ENCODE results near the gene GDF15. TPM values are rescaled to one million over a fixed set of nuclear protein-coding genes. Genes with fewer than 3 reads are reported as not detected.
"Not testable (repeated sequence)": the region's sequence is repeated elsewhere in the genome, so short reads cannot be mapped to it uniquely, and the experiment has no call there.

GDF15 gene, protein sequence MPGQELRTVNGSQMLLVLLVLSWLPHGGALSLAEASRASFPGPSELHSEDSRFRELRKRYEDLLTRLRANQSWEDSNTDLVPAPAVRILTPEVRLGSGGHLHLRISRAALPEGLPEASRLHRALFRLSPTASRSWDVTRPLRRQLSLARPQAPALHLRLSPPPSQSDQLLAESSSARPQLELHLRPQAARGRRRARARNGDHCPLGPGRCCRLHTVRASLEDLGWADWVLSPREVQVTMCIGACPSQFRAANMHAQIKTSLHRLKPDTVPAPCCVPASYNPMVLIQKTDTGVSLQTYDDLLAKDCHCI
- polyA plus RNA-seq (ENCODE audit: insufficient read length), result 0.41 TPM

DNA sequence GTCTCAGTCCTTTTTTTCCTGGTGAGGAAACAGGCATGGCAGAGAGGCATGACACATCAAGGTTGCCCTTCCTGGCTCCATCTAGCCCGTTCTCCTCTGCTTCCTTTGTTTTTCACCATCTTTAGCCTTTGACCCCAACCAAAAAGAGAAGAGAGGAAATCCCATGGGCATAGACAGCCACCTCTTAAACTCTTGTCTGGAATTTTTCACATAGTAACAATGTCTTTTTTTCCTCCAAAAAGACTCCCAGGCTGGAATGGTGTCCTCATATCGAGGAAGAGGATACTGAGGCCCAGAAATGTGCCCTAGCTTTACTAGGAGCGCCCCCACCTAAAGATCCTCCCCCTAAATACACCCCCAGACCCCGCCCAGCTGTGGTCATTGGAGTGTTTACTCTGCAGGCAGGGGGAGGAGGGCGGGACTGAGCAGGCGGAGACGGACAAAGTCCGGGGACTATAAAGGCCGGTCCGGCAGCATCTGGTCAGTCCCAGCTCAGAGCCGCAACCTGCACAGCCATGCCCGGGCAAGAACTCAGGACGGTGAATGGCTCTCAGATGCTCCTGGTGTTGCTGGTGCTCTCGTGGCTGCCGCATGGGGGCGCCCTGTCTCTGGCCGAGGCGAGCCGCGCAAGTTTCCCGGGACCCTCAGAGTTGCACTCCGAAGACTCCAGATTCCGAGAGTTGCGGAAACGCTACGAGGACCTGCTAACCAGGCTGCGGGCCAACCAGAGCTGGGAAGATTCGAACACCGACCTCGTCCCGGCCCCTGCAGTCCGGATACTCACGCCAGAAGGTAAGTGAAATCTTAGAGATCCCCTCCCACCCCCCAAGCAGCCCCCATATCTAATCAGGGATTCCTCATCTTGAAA, at the start of gene GDF15:
Gene GDF15 (plus strand): TSS at position 484 of the 868 bp plus-strand sequence. CDS start 32 bp downstream, at position 516.
- no peak for DNase-seq

- DNase-seq, result no peak
These were observed 47.4 kb upstream of the GDF15 start for GRCh38 chr19:18338541-18338940.

DNA sequence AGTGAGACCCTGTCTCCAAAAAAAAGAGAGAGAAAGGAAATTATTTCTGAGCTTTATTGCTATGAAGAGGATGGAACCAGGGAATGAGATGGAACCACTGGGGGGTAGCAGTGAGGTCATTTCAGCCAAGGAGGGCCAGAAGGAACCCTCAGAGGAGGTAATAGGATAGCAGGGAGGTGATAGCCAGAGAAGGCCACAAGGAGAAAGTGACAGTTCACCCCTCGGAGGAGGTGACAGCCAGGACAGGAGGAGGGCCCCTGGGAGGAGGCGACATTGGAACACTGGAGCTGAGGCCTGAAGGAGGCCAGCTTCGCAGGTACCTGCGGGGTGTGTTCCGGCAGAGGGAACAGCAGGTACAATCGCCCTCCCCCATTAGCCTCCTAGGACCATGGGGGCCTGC, 46.2 kb upstream of the GDF15 start:
- DNase-seq, result no peak

GRCh38 chr19:18340190-18340989, 45.6 kb upstream of the GDF15 start, which contains the start of gene PGPEP1:
Gene PGPEP1, plus strand, starts transcription at chr19:18340598. Its CDS starts 84 bp downstream, at chr19:18340682.
- DNase-seq, result peak; percentile 77

- no peak for DNase-seq
These were observed 44.7 kb upstream of the GDF15 start for GRCh38 chr19:18340990-18341868.

DNA sequence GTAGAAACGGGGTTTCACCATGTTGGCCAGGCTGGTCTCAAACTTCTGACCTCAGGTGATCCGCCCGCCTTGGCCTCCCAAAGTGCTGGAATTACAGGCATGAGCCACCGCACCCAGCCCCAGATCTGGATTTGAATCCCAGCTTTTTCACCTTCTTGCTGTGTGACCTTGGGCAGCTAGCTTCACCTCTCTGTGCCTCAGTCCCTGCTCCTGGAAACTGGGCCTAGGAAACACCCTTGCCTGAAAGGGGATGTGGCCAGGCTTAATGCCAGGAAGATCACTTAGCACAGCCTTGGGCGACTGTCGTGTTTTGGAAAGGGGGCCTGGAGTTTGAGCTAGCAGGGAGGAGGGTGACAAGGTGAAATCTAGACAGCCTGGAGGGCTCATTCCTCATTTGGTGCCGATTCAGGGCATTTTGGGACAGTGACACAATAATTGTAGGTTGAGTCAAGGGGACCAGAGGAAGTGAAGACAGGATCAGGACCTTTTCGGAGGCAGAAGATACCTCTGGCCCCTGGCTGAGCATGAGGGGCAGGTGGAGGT, 43.8 kb upstream of the GDF15 start:
- DNase-seq, result no peak

DNA sequence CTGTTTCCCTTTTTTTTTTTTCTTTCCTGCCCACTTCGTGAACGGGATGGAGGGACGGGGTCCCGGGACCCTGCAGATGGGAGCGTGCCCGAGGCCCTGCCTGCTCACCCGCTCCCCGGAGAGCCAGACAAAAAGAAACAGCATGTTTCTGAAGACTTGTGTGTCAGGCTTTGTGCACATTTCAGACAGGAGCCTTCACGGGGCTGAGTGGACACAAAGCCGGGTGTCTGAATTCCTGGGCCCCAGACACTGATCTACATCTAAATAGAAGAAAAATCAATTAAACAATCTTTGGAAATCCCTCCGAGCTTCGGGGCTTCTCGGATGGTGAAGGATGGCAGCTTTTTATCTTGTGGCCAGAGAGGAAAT, 41.4 kb upstream of the GDF15 start:
- DNase-seq, result no peak

GRCh38 chr19:18345296-18345695, 40.7 kb upstream of the GDF15 start:
- DNase-seq, result no peak

DNA sequence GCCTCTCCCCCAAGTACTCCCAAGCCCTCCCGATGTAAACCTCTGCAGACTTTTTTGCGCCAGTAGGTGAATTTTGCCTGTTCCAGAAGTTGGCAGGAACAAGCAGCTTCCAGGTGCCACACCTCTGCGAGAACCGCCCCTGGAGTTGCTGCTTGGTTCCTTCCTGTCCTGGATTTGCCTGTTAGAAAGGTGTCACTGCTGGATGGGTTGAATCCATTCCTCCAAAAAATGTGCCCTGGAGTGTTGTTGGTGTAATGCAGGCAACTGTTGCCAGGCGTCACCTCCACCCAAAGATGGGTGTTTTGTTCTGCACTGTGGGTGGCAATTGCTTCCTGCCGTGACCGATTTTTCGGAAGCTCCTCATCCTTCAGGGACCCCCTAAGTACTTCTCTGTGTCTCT, 39.9 kb upstream of the GDF15 start:
- no peak for DNase-seq

GRCh38 chr19:18348171-18348570, 37.8 kb upstream of the GDF15 start:
- DNase-seq, result no peak

DNA sequence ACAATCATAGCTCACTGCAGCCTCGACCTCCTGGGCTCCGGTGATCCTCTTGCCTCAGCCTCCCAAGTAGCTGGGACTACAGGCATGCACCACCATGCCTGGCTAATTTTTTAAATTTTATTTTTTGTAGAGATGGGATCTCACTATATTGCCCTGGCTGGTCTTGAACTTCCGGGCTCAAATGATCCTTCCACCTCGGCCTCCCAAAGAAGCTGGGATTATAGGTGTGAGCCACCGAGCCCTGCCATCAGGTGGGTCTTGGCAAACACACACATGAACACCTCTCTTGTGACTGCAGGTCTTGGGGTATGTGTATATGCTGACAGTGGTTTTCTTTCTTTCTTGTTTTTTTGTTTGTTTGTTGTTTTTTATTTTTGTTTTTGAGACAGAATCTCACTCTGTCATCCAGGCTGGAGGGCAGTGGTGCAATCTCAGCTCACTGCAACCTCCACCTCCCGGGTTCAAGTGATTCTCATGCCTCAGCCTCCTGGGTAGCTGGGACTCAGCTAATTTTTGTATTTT, 37.1 kb upstream of the GDF15 start:
- DNase-seq, result not testable (repeated sequence)

GRCh38 chr19:18349524-18350128, 36.3 kb upstream of the GDF15 start:
- no peak for DNase-seq

- no peak for DNase-seq
These were observed 35.5 kb upstream of the GDF15 start for GRCh38 chr19:18350490-18350889.

GRCh38 chr19:18351544-18351943, 34.4 kb upstream of the GDF15 start:
- no peak for DNase-seq

DNA sequence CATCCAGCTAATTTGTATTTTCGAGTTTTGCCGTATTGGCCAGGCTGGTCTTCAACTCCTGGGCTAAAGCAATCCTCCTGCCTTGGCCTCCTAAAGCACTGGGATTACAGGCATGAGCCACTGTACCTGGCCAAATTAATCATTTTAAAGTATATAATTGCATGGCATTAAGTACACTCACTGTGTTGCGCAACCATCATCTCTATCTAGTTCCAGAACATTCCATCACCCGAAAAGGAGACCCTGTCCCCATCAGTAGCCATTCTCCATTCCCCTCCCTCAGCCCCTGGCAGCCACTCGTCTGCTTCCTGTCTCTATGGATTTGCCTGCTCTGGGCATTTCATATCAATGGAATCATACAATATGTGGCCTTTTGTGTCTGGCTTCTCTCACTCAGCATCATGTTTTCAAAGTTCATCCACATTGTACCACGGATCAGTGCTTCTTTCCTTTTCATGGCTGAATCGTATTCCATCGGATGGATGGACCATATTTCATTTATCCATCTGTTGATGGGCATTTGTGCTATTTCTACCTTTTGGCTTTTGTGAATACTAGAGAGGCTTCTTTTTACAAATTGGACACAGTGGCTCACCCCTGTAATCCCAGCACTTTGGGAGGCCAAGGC, 32.5 kb upstream of the GDF15 start:
- no peak for DNase-seq

DNA sequence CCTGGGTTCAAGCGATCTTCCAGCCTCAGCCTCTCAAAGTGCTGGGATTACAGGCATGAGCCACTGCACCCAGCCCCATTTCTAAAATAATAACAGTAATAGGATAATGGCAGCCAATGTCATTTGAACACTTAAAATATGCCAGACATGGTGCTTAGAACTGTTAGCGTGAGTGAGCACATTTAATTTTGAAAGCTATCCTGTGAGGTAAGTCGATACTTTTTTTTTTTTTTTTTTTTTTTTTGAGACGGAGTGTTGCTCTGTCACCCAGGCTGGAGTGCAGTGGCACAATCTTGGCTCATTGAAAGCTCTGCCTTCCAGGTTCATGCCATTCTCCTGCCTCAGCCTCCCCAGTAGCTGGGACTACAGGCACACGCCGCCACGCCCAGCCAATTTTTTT, 31.2 kb upstream of the GDF15 start:
- DNase-seq, result not testable (repeated sequence)

DNA sequence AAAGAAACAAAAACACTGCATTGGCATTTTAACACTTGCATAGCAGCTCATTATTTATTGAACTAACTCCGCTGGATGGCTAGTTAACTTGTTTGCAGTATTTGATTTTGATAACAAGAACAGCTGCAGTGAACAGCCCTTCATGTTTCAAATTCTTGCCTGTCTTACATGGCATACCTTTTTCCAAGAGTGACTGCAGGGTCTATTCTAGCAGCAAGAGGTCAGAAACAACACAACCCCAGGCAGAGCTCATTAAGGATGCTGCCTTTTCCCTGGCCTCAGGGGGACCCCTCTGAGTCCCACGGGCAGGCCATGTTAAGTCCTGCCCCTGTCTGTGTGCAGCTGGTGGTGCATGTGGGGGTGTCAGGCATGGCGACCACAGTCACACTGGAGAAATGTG, 28.9 kb upstream of the GDF15 start:
- DNase-seq, result no peak

DNA sequence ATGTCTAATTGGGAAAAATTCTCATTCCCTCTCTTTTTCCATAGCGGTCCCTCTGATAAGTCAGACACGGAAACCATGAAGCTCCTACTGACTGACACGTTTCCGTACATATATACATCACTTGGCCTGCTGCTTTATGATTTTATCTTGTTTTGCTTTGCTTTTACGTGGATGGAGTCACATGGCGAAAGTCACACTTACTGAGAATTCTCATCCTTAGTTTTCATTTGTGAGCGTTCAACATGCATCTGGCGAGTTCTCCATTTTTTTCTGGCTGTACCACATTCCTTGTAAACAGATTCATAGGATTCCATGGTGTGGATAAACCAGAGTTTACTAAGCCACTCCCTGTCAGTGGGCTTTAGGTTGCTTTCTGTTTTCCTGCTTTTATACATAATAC, 24.3 kb upstream of the GDF15 start:
- DNase-seq, result no peak

DNA sequence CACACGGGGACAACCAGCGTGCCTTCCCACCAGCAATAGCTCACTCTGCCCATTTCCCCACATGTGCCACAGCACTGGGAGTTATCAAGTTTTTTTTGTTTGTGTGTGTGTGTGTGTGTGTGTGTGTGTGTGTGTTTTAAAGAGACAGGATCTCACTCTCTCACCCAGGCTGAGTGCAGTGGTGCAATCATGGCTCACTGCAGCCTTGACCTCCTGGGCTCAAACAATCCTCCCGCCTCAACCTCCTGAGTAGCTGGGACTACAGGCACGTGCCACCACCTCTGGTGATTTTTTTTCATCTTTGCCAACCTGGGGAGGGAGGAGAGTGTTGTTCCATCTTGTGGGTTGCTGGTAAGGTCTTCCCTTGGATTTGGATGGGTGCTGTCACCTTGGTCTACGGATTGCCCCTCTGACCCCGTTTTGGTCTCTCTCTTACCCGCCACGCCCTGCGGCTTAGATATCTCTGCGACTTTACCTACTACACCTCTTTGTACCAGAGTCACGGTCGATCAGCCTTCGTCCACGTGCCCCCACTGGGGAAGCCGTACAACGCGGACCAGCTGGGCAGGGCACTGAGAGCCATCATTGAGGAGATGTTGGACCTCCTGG, 22.9 kb upstream of the GDF15 start:
- no peak for DNase-seq

DNA sequence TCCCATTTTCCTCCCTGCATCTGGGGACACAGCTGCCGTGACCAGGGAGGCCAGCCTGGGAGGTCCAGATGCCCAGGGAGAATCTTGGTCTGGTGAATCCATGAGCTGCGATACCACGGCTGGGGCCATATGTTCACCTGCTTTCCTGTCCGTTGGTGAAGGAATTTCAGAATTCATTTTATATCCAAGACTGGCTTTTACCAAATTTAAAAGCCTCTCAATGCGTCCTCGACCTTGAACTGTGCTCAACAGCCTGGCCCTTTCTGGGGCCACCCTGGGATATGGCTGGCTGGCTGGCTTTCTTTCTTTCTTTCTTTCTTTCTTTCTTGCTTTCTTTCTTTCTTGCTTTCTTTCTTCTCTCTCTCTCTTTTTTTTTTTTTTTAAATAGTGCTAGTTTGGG, 22.2 kb upstream of the GDF15 start:
- no peak for DNase-seq
